Measurements from ENCODE around the gene ACTR5. TPM values are rescaled to one million over a fixed set of nuclear protein-coding genes. Genes with fewer than 3 reads are reported as not detected.

ACTR5 gene
- total RNA-seq (2021): 14.0 and 14.1 TPM in 2 replicates
- long read RNA-seq, transcript ACTR5-201 (9 exons, 2,565 nt): major isoform, 176 of 219 reads
- long read RNA-seq, partial matches to known transcripts: 7 of 219 reads
- long read RNA-seq, other reads (novel, unspliced or antisense): 36 of 219 reads

DNA sequence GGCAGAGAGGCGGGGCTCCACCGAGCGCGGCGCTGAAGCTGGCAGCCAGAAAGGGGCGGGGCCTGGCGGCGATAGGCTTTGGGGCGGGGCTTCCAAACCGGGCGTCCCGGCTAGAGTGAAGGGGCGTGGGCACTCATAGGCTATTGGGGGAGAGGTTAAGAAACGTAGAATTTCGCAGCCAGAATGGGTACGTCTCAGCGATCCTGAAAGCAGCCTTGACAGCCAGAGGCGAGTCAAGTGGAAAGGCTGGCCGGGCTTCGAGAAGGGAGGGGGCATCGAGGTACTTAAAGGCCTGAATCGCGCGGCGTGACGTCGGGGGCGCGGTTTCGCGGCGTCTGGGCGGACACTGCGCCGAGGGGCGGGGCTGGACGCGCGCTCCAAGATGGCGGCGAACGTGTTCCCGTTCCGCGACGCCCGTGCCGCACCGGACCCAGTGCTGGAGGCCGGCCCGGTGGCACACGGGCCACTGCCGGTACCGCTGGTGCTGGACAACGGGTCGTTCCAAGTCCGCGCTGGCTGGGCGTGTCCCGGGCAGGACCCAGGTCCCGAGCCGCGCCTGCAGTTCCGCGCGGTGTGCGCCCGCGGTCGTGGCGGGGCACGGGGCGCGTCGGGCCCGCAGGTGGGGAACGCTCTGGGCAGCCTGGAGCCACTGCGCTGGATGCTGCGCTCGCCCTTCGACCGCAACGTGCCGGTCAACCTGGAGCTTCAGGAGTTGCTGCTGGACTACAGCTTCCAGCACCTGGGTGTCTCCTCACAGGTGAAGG is at the start of gene ACTR5:
ACTR5 (plus strand) TSS at position 364 of the 764 bp plus-strand sequence; CDS start at position 383, 19 bp downstream.
- H2BK20ac ChIP-seq (ENCODE audit: low read depth, low read length, poor library complexity, severe bottlenecking): no peak within 1 kb of the TSS
- no peaks in the 10 kb centered on the region for H4K20me1 ChIP-seq (ENCODE audit: control insufficient read depth, insufficient read depth, insufficient read length)
- H3K79me2 ChIP-seq (ENCODE audit: insufficient read depth, low read length): no peaks in the 10 kb centered on the region
- no peak within 1 kb of the TSS for H3T11ph ChIP-seq (ENCODE audit: low read length)
- no peak within 1 kb of the TSS for H2AK5ac ChIP-seq (ENCODE audit: insufficient read length, low read length)
- no peaks in the 10 kb centered on the region; the same call in 1 of the 2 replicates for H3K4me1 ChIP-seq (ENCODE audit: insufficient read depth, low read length)
- Mint-ChIP-seq H3K27me3 (ENCODE audit: low read depth) (peaks cover 38% of the 10 kb centered on the region), H3K27ac (peak within 1 kb of the TSS; percentile 98), H3K9me3 (no peaks in the 10 kb centered on the region), H3K4me3 (peak within 1 kb of the TSS; percentile 96 to 98), H3K4me1 (peaks cover 15 to 16% of the 10 kb centered on the region in 2 experiments), H3K36me3 (ENCODE audit: insufficient read depth in 1 of 3, low read depth in 3 of 3) (peaks cover 3 to 19% (median 16%) of the 10 kb centered on the region in 3 experiments; a peak in 6 of 7 replicates)
- H2BK15ac ChIP-seq (ENCODE audit: low read depth, low read length): no peak within 1 kb of the TSS
- peak within 1 kb of the TSS; percentile 55 for H3K9ac ChIP-seq (ENCODE audit: extremely low read depth, insufficient read length, low read length)
- H2BK12ac ChIP-seq (ENCODE audit: insufficient read length, low read depth, low read length): no peak within 1 kb of the TSS
- no peak within 1 kb of the TSS for H4K91ac ChIP-seq (ENCODE audit: insufficient read length, low read depth, low read length)
- TF ChIP-seq CTCF (conservative IDR thresholded peaks at IDR 0.05): no peak
- peak; percentile 94 for DNase-seq
- H3K27me3 ChIP-seq (ENCODE audit: insufficient read depth, low read length): no peaks in the 10 kb centered on the region; the same call in 1 of the 2 replicates
- H2BK5ac ChIP-seq (ENCODE audit: insufficient read length, low read length): no peak within 1 kb of the TSS
- no peak within 1 kb of the TSS for H3K23ac ChIP-seq (ENCODE audit: insufficient read length, low read depth, low read length)
- no peak within 1 kb of the TSS for H4K8ac ChIP-seq (replicated peaks; ENCODE audit: insufficient read length, low read depth, low read length)
- peak within 1 kb of the TSS; percentile 93 for H3K4me2 ChIP-seq (ENCODE audit: insufficient read depth, insufficient read length, low read length)
- peak within 1 kb of the TSS; percentile 89 for H3K14ac ChIP-seq (ENCODE audit: insufficient read depth, low read length)
- no peak within 1 kb of the TSS for H2BK120ac ChIP-seq (ENCODE audit: low read depth, low read length, poor library complexity, severe bottlenecking)
- no peaks in the 10 kb centered on the region for H3K9me3 ChIP-seq (ENCODE audit: control insufficient read depth, low read depth, low read length)
- H3K56ac ChIP-seq (ENCODE audit: insufficient read length, low read depth, low read length): no peak within 1 kb of the TSS
- no peaks in the 10 kb centered on the region for H3K79me1 ChIP-seq (ENCODE audit: insufficient read depth, low read depth, low read length, poor library complexity, severe bottlenecking)
- H3K27ac ChIP-seq (ENCODE audit: insufficient read length, low read depth, low read length): no peak within 1 kb of the TSS
- H3K4ac ChIP-seq (ENCODE audit: low read depth, low read length): no peak within 1 kb of the TSS
- peak within 1 kb of the TSS; percentile 95 for H2AFZ ChIP-seq (ENCODE audit: low read length)
- WGBS (ENCODE audit: extremely low coverage, insufficient read length, low lambda C conversion rate): no CpG with 5 or more reads among the region's 84 CpGs
- no peak within 1 kb of the TSS for H4K5ac ChIP-seq (ENCODE audit: insufficient read length, low read depth, low read length)
- peak within 1 kb of the TSS; percentile 81 for H3K18ac ChIP-seq (ENCODE audit: insufficient read length, low read depth, low read length)
- H3K23me2 ChIP-seq (ENCODE audit: insufficient read length, low read depth, low read length, poor library complexity, severe bottlenecking): peaks cover 2% of the 10 kb centered on the region

Measured in H9 (cell line).